Activated CD4-positive, alpha-beta T cell treated with anti-CD3 and anti-CD28 coated beads for 4 hours (primary cell): ENCODE results near the gene MASP2.
"Not testable (repeated sequence)": the region's sequence is repeated elsewhere in the genome, so short reads cannot be mapped to it uniquely, and the experiment has no call there.

ENCODE experiments used
- DNase-seq, 2 donors: peaks; one replicate each; pipeline ENCODE4 v3.0.0-alpha.2; 2020

The MASP2 gene

GRCh38 chr1:11037019-11037739, 9.9 kb downstream of the MASP2 start:
- DNase-seq = not testable (repeated sequence)

- no peak for DNase-seq
Measured at GRCh38 chr1:11031624-11032262, 15.3 kb downstream of the MASP2 start.

- DNase-seq = no peak
Measured at GRCh38 chr1:11030865-11031264, 16.2 kb downstream of the MASP2 start.

- DNase-seq = no peak
Measured at GRCh38 chr1:11028018-11028417, 19.0 kb downstream of the MASP2 start.

- no peak for DNase-seq
Measured at GRCh38 chr1:11027316-11027715, 19.7 kb downstream of the MASP2 start.

GRCh38 chr1:11026903-11027302, 20.1 kb downstream of the MASP2 start:
- DNase-seq = no peak

GRCh38 chr1:11026052-11026451, 21.0 kb downstream of the MASP2 start:
- DNase-seq = no peak

GRCh38 chr1:11025618-11026017, 21.4 kb downstream of the MASP2 start:
- DNase-seq = no peak

- no peak for DNase-seq
Measured at GRCh38 chr1:11024874-11025203, 22.2 kb downstream of the MASP2 start.

GRCh38 chr1:11024154-11024873, 22.7 kb downstream of the MASP2 start:
- no peak for DNase-seq

GRCh38 chr1:11023201-11023600, 23.8 kb downstream of the MASP2 start:
- no peak for DNase-seq

GRCh38 chr1:11019971-11020370, 27.1 kb downstream of the MASP2 start:
- DNase-seq = no peak

- DNase-seq = not testable (repeated sequence)
Measured at GRCh38 chr1:11019358-11019757, 27.7 kb downstream of the MASP2 start.

GRCh38 chr1:11013160-11013531, 33.9 kb downstream of the MASP2 start:
- DNase-seq = no peak

GRCh38 chr1:11012260-11013159, 34.5 kb downstream of the MASP2 start, which contains the start of gene TARDBP:
Gene TARDBP (plus strand): TSS chr1:11012654. CDS start chr1:11013728, 1,074 bp downstream.
- peak; percentile 88 to 90 for DNase-seq

- no peak for DNase-seq
Measured at GRCh38 chr1:11000526-11000925, 46.5 kb downstream of the MASP2 start.

- no peak for DNase-seq
Measured at GRCh38 chr1:10996100-10996499, 50.9 kb downstream of the MASP2 start.

GRCh38 chr1:10992864-10993263, 54.2 kb downstream of the MASP2 start:
- no peak for DNase-seq

- DNase-seq = not testable (repeated sequence)
Measured at GRCh38 chr1:10992004-10992403, 55.0 kb downstream of the MASP2 start.

GRCh38 chr1:10990828-10991227, 56.2 kb downstream of the MASP2 start:
- DNase-seq = no peak

- not testable (repeated sequence) for DNase-seq
Measured at GRCh38 chr1:10989920-10990516, 57.0 kb downstream of the MASP2 start.

GRCh38 chr1:10989095-10989494, 57.9 kb downstream of the MASP2 start:
- no peak for DNase-seq
